Cerebellar nuclear complex (tissue), 1 donor: ENCODE data around the gene ELSPBP1.
"Not testable (repeated sequence)": the region's sequence is repeated elsewhere in the genome, so short reads cannot be mapped to it uniquely, and the experiment has no call there.

ENCODE experiments used
- DNase-seq, 2 experiments: peaks; one replicate each; lab custom pipeline; 2025; lab: John Stamatoyannopoulos, UW

The ELSPBP1 gene

DNA sequence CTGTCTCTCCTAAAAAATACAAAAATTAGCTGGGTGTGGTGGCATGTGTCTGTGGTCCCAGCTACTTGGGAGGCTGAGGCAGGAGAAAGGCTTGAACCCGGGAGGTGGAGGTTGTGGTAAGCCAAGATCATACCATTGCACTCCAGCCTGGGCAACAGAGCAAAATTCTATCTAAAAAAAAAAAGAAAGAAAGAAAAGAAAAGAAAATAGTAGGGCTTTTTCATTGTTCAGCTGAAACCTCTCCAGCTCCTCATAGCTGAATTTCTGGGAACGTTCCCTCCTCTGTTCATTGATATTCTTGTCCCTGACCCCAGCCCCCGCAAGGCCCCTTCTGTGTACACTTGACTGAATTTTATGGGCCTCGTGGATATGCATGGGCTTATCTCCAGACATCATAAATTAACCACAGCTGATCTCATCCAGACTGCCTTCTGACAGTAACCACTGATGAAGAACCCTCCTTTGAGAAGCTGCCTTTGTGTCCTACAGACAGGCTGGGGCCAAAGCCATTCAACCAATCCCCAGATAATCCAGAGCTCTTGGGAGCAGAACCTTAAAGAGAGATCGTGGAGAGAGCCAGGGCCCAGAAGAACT lies at the start of gene ELSPBP1:
ELSPBP1 (plus strand) TSS at position 424 of the 594 bp plus-strand sequence. CDS start 14,036 bp downstream, outside the sequence.
- no peak for DNase-seq

DNA sequence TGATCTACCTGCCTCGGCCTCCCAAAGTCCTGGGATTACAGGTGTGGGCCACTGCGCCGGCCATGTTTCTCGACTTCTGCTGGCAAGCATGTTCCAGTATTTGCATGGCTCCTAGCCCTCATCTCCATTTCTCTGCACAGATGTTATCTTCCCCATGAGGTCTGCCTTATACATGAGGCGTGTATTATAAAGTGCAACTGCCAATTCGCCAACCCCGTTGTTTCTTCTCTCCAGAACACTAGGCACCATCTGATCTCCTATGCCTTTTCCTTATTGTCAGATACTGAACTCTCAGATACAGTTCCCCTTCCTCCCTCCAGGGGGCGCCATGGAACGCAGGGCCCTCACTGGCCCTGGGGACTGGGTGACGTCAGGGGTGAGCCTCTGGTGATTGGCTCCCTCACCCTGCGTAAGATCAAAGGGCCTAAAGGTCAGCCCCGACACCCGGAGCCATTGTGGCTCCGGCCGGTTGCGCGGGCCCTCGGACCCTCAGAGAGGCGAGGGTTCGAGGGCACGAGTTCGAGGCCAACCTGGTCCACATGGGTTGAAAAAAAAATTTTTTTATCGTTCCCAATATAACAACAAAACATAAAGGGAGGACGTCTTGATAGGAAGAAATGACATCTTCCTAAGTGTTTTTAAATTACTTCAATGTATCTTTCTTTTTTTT lies 44.4 kb upstream of the ELSPBP1 start:
- not testable (repeated sequence) for DNase-seq

DNA sequence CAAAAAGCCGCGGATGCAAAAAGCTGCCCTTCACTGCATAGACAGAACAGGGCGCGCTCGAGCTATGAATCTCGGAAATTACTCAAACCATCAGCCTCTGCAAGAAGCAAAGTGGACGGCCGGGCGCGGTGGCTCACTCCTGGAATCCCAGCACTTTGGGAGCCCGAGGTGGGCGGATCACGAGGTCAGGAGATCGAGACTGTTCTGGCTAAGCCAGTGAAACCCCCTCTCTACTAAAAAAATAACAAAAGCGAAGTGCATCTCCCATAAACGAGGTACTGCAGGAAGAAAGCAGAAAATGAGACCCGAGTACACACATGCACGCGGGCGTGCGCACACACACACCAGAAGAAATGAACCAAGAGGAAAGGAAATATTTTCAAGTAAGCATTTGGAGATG lies 42.3 kb upstream of the ELSPBP1 start:
- not testable (repeated sequence) for DNase-seq

DNA sequence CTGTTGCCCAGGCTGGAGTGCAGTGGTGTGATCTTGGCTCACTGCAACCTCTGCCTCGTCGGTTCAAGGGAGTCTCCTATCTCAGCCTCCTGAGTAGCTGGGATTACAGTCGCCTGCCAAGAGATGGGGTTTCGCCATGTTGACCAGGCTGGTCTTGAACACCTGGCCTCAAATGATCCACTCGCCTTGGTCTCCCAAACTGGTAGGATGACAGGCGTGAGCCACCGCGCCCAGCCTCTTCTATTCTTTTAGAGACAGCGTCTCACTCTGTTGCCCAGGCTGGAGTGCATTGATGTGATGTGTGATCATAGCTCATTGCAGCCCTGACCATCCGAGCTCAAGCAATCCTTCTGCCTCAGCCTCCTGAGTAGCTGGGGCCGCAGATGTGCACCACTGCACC lies 38.5 kb upstream of the ELSPBP1 start:
- not testable (repeated sequence) for DNase-seq

DNA sequence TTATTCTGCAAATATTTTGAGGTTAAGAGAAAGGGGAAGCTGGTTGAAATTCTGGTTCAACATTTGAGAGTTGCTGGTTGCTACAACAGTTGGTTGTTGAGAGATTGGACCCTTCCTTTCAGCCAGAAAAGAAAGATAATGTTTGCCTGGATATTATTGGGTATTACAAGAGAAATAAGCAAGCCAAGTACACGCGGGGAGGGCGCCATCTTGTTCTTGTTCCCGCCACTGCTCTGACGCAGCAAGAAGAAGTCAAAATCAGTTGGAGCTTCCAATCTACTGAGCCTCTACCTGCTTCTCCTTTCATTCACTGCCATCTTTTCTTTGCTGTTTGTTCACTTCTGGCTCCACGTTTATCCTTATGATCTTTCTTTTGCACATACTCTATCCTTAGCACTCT lies 20.9 kb upstream of the ELSPBP1 start:
- DNase-seq, result no peak

DNA sequence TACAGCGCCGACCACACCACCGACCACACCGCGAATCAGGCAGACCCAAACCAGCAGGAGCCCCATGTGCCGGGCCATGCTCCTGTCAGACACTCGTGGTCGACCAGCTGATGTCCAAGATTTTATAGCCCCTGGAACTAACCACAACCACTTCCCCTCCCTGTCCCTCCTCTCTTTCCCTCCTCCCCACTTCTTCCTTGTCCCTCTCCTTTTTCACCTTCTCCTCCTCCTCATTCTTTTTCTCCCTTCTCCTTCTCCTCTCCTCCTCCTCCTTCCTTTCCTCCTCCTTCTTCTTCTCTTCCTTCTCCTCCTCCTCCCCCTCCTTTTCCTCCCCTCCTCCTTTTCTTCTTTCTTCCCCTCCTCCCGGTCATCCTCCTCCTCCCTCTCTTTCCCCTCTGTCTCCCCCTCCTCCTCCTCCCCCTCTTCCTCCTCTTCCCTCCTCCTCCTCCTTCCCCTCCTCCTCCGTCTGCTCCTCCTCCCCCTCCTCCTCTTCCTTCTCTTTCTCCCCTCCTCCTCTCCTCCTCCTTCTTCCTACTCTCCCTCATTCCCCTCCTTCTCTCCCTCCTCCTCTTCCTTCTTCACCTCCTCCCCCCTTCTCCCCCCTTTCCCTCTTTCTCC lies 3.1 kb upstream of the ELSPBP1 start:
- no peak for DNase-seq

DNA sequence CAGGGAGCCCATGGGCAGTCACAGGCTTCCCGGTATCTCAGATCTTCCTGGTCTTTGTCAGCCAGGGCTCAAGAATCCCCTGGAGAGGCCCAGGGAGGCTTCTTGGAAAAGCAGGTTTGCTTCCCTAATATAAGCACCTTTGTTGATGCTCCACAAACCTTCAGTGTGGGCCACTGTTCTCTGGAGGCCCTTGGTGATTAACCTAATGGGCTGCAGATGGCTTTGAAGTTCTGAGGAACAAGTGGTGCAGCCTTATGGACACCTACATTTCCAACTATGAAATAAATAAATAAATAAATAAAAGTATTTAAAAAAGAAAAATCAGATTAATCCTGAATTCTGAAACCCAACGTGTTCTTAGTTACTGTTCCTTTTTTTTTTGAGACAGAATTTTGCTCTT lies 2.4 kb upstream of the ELSPBP1 start, which contains the start of gene BSPH1:
BSPH1 (minus strand) TSS at position 101 of the 400 bp plus-strand sequence; CDS start at position 12, 89 bp downstream.
- no peak for DNase-seq

DNA sequence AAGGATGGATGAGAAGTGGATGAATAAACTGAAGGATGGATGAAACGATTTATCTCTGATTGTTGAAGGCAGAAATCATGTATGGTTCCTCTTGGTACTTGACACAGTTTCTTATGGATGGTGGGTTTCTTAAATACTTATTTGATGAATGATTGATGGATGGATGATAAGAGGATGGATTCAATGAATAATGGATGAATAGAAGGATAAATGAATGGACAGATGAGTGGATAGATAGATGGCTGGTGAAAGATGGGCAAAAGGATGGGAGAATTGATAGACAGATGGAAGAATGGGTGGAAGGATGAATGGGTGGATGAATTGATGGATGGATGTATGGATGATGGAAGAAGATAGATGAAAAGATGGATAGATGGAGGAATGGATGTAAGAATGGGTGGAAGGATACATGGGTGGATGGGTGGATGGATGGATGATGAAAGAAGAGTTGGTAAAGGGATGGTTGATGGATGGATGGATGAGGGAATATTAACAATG lies 1.8 kb downstream of the ELSPBP1 start:
- no peak for DNase-seq

DNA sequence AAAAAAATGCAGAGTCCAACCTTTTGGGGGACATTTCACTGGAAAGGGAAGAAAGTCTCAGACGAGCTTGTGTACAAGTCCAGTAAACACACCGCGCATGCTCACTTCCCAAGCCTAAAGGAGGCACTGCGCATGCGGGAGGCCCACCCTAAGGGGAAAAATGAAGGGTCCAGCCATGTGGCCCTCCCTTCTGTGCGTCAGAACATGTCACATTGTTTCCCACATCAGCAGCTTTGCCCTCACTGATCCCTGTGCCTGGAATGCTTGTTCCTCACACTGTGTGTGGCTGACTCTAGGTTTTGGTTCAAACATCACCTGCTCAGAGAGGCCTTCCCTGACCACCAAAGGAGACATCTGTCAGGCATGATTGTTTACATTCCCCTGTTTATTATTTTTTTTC lies 4.4 kb downstream of the ELSPBP1 start:
- no peak for DNase-seq

DNA sequence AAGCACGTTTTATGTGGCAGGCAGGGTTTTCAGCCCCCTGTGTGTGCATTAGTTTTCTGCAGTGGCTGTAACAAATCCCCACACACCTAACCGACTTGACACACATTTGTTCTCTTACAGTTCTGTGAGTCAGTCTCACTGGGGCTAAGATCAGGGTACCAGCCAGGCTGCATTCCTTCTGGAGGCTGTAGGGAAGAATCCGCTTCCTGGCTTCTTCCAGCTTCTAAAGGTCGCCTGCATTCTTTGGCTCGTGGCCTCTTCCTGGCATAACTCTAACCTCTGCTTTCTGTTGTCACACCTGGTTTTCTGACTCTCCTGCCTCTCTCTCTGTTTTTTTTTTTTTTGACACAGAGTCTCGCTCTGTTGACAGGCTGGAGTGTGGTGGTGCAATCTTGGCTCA lies 6.4 kb downstream of the ELSPBP1 start:
- DNase-seq, result no peak

DNA sequence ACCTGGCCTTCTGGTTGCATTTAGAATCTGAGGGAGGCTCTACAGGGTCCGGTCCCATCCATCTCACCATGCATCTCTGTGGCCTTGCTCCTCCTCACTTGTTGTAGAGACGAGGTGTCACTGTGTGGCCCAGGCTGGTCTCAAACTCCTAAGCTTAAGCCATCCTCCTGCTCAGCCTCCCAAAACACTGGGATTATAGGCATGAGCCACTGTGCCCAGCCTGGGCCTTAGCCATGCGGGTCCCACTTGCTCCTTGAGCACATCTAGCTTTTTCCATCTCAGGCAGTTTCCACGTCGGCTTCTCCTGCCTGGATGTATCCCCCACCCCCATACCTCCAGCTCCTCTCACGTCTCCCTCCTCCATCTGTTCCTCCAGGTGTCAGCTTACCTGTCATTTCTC lies 9.8 kb downstream of the ELSPBP1 start:
- no peak for DNase-seq

DNA sequence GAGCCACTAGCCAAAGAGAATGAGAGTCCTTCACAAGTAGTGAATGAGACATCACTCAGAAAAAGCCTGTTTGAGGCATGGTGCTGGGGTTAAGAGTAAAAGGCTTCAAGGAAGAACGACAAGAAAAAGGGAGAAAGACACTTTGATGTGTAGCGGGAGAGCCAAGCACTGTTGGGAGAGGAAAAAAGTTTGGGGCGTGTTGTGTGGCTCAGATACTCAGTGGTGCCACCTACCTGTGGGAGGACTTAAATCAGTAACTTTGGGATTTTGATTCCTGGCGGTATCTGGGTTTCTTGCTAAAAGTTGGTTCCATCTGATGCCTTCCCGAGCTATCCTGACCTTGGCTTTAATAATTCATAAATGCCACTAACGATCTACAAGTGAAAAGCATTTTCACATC lies 12.3 kb downstream of the ELSPBP1 start:
- no peak for DNase-seq

DNA sequence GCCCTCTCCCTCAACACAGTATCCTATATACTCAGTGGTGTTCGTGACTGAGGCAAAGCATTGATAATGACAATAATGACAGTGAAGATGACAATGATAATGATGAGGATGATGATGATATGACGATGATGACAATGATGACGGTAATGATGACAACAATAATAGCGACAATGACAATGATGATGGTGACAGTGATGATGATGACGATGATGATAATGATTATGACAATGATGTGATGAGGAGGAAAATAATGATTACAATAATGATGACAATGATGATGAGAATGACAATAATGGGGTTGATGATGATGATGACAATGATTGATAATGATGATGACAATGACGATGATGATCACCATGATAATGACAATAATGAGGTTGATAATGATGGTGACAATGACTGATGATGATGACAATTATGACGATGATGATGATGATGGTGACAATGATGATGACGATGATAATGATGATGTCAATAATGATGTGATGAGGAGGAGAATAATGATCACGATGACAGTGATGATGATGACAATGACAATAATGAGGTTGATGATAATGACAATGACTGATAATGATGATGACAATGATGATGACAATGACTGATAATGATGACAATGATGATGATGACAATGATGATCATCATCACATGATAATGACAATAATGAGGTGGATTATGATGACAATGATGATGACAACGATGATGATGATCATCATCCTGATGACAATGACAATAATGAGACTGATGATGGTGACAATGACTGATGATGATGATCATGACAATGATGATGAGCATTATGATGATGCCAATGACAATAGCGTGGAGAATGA lies 16.7 kb downstream of the ELSPBP1 start:
- no peak for DNase-seq

DNA sequence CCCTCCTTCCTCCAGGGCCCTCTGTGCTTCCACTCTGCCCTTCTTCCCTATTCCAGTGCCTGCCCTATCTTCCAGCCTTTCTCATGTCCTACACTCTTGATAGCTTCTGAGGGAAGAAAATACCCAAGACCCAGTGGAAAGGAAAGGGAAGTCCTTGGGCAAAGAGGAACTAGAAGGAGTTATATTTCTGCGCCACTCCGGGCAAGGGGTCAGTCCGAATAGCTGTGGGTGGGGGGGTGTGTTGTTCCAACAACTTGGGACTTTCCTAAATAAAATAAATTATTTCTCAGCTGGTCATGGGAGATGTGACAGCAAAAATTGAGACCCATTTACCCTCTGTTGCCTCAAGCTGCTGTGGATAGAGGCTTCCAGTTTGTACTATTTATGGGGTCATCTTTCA lies 26.3 kb downstream of the ELSPBP1 start:
- no peak for DNase-seq

DNA sequence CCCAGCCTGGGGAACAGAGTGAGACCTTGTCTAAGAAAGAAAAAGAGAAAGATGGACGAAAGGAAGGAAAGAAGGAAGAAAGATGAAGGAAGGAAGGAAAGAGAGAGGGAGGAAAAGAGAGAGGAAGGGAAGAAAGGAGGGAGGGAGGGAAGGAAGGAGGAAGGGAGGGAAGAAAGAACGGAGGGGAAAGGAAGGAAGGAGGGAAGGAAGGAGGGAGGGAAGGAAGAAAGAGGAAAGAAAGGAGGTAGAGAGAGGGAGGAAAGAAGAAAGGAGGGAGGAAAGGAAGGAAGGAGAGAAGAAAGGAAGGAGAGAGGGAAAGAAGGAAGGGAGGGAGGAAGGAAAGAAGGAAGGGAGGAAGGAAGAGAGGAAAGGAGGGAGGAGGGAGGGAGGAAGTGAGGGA lies 28.6 kb downstream of the ELSPBP1 start:
- no peak for DNase-seq

DNA sequence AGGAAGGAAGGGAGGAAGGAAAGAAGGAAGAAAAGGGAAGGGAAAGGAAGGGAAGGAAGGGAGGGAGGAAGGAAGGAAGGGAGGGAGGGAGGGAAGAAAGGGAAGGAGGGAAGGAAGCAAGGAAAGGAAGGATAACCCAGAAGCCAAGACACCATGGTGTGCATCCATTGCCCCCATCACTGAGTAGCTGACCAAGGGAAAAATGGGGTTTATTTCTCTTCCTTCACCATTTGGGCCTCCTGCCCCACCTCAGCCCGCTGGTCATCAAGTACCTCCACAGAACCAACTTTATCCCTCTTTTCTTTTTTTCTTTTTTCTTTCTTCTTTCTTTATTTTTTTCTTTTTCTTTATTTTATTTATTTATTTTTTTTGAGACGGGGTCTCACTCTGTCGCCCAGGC lies 29.1 kb downstream of the ELSPBP1 start:
- DNase-seq, result no peak

DNA sequence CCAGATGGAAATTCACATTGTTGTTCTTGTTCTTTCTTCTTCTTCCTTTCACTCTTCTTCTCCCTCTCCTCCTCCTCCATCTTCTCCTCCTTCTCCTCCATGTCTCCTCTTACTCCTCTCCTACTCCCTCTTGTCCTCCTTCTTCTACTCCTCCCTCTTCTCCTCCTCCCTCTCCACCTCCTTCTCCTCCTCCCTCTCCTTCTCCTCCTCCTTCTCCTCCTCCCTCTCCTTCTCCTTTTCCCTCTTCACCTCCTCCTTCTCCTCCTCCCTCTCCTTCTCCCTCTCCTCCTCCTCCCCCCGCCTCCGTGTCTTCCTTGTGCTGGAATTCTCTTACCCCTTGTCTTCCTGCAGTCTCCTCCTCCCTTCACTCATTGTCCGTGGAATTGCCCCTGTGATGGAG lies 31.0 kb downstream of the ELSPBP1 start:
- no peak for DNase-seq

DNA sequence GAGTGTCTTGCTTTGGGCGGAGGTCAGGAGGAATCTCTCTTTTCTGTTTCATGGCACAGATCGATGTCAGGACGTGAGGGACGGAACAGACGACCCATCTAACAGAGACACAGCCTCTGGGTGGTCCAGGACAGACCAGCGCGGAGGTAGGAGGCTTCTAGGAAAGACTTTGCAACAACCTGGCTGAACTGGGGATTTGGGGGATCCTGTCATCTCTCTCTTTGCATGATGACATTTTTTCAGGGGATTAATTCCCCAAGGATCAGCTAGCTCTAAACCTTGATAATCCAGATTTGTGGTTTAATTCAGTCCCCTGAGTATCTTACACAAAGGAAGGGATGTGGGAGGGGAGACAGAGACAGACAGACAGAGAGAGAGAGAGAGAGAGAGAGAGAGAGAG lies 35.0 kb downstream of the ELSPBP1 start:
- no peak for DNase-seq

DNA sequence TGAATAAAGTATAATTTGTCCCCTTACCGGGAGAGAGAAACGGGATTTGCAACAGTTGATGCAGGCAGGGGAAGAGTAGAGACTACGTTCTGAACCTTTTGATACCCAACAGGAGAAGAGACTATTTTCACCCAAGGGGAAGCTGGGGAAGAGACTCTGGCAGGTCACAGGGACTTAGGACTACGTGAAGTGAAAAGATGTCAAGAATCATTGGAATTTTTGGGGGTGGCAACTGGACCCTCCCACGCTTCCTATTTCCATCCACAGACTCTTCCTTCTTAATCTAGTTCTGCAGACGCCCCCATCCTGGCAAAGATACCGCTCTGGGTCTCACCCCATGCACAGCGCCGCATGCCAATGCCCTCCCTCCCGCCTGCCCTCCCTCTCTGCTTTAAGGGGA lies 35.6 kb downstream of the ELSPBP1 start:
- no peak for DNase-seq

DNA sequence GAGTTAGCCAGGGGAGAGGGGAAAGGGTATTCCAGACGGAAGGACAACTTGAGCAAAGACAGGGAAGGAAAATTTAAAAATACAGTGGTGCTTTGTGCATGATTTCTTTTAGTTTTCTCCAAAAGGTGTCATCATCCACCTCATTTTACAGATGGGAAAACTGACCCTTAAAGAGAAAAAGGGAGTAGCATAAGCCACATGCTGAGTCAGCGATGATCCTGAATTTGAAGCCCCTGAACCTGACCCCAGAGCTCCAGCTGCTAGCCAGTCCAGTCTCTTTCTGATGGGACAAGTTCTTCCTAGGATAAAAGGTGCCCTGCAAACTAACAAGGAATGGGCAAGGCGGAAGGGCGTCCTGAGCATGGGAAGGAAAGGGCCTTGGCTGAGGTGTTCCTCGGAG lies 39.2 kb downstream of the ELSPBP1 start:
- no peak for DNase-seq

DNA sequence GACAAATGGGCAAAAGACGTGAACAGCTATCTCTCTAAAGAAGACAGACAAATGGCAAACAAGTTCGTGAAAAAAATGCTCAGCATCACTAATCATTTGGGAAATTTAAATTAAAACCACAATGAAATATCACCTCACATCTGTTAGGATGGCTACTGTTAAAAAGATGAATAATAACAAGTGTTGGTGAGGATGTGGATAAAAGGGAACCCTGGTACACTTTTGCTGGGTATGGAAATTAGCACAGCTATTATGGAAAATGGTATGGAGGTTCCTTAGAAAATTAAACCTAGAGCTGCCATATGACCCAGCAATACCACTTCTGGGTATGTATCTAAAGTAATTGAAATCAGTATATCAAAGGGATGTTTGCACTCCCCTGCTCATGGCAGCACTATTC lies 42.3 kb downstream of the ELSPBP1 start:
- DNase-seq, result no peak

DNA sequence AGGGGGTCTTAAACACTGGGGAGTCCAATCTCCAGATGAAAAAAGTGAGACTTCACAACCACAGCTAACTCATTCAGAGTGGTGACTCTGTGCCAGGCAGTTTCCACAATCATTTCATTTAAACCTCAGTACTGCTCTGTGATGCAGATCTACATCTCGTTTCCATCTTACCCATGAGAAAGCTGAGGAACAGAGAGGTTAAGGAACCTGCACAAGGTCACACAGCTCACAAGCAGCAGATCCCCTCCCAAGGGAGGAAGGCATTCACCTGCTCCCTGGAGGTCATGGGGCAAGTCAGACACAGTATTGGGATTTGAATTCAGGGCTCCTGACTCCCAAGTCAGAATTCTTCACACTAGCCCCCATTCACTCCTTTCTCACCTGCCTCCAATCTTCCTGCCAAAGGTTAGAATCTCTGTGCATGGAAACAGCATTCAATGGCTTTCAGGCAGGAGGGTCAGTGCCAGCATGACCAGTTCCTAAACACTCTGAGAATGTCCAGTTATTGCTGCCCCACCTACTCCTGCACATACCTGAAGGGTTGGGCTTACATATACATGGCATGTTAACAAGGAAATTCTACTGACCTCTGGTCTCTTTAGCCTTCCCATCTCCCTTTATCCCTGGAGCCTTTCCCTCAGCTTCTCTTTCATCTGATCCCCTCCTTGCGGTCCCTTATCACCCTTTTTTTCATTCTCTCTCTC lies 47.6 kb downstream of the ELSPBP1 start:
- DNase-seq, result no peak
